PC-9 (cell line): ENCODE data around the gene XIRP1. TPM values are rescaled to one million over a fixed set of nuclear protein-coding genes. Genes with fewer than 3 reads are reported as not detected.

Experiments used
- BruUV-seq: library from RNA; stranded (reverse); fragments of 400-500 nt; replicated peaks from 2 replicates; lab custom pipeline; 2021; lab: Mats Ljungman, UMichigan
- CTCF ChIA-PET: fragments of 300-600 bp; sonication (Branson Sonifier 250); formaldehyde crosslinking; loops from one replicate; lab custom pipeline; 2022; ENCODE audit warnings: antibody characterized with exemption; lab: Charles Lee
- POLR2A ChIA-PET: fragments of 300-600 bp; sonication (Branson Sonifier 250); formaldehyde crosslinking; loops from one replicate; lab custom pipeline; 2022; ENCODE audit warnings: antibody characterized with exemption; ENCODE audit not compliant: unreplicated experiment; lab: Charles Lee
- DNase-seq, 2 experiments: peaks; one replicate each; pipeline versions ENCODE4 v3.0.0 to v3.0.0-alpha.2; 2015 to 2022; ENCODE audit warnings: mixed read lengths in 1 of 2
- H2AFZ ChIP-seq: fragments of 200-600 bp; sonication (generic); 2 replicates; pipeline ENCODE4 v1.8.1; 2017; ENCODE audit warnings: antibody characterized with exemption
- H3F3A ChIP-seq: fragments of 200-600 bp; sonication (generic); 2 replicates; pipeline ENCODE4 v1.8.1; 2017; ENCODE audit warnings: antibody characterized with exemption, mild to moderate bottlenecking, low read depth; ENCODE audit not compliant: insufficient read depth
- H3K27ac ChIP-seq: fragments of 200-600 bp; sonication (generic); 2 replicates; pipeline ENCODE4 v1.6.1; 2016; ENCODE audit warnings: mixed run types
- H3K27me3 ChIP-seq: fragments of 200-600 bp; sonication (generic); 2 replicates; pipeline ENCODE4 v1.6.1; 2016; ENCODE audit warnings: low read depth, mixed run types; ENCODE audit not compliant: insufficient read depth
- H3K36me3 ChIP-seq: fragments of 200-600 bp; sonication (generic); 2 replicates; pipeline ENCODE4 v1.6.1; 2016; ENCODE audit warnings: low read depth, mixed run types
- H3K4me1 ChIP-seq: fragments of 200-600 bp; sonication (generic); replicated peaks from 2 replicates; pipeline ENCODE4 v1.6.1; 2016; ENCODE audit warnings: mixed run types; ENCODE audit not compliant: insufficient read depth
- H3K4me2 ChIP-seq: fragments of 200-600 bp; sonication (generic); 2 replicates; pipeline ENCODE4 v1.6.1; 2017; ENCODE audit warnings: mixed run types
- H3K4me3 ChIP-seq: fragments of 200-600 bp; sonication (generic); 2 replicates; pipeline ENCODE4 v1.6.1; 2016; ENCODE audit warnings: mixed run types
- H3K79me2 ChIP-seq: fragments of 200-600 bp; sonication (generic); 2 replicates; pipeline ENCODE4 v1.6.1; 2017; ENCODE audit warnings: low read depth, mixed run types
- H3K9me2 ChIP-seq: fragments of 200-600 bp; sonication (generic); 2 replicates; pipeline ENCODE4 v1.8.1; 2017; ENCODE audit warnings: mild to moderate bottlenecking; ENCODE audit not compliant: insufficient read depth
- H3K9me3 ChIP-seq: fragments of 200-600 bp; sonication (generic); 2 replicates; pipeline ENCODE4 v1.8.1; 2016; ENCODE audit warnings: low read depth; ENCODE audit not compliant: insufficient read depth
- H4K20me1 ChIP-seq: fragments of 200-600 bp; sonication (generic); 2 replicates; pipeline ENCODE4 v1.8.1; 2017; ENCODE audit not compliant: insufficient read depth
- EZH2 ChIP-seq: fragments of 200-600 bp; sonication (generic); IDR thresholded peaks from 2 replicates; pipeline ENCODE4 v1.8.0; 2017; ENCODE audit warnings: antibody characterized with exemption, low read depth
- intact Hi-C: fragments of 100-400 bp; cut with micrococcal nuclease; formaldehyde crosslinking; loops from one replicate; pipeline ENCODE4 v1.10.0; 2022; ENCODE audit not compliant: unreplicated experiment
- total RNA-seq: library from RNA; stranded (reverse); gene quantifications from 2 replicates; pipeline ENCODE4 v1.2.3, GENCODE V29; 2021
- TF ChIP-seq, protein P1 (sequence below): fragments of 200-600 bp; sonication (generic); conservative IDR thresholded peaks from 2 replicates; pipeline ENCODE4 v1.6.1; 2017; ENCODE audit warnings: mixed run types, antibody characterized with exemption, mild to moderate bottlenecking, moderate library complexity

The XIRP1 gene
- total RNA-seq, 1 experiment from 2014 or later = not detected

DNA sequence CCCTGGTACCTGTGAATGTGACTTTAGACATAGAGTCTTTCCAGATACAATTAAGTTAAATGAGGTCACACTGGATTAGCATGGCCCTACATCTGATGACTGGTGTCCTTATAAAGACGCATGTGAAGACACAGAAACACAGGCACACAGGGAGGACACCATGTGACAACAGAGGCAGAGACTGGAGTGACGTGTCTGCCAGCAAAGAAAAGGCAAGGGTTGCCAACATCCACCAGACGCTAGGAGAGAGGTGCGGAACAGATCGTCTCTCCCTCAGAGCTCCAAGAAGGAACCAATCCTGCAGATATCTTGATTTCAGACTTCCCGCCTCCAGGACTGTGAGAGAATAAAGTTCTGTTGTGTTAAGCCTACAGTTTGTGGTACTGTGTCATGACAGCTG is 44.6 kb upstream of the XIRP1 start:
- Histone ChIP-seq H3K4me2 (no peak overlapping the region), H4K20me1 (no peaks in the 10 kb centered on the region), H3K9me2 (no peaks in the 10 kb centered on the region), H3F3A (no peaks in the 10 kb centered on the region), H3K36me3 (no peaks in the 10 kb centered on the region), H3K27ac (no peak overlapping the region), H3K27me3 (peaks cover 76% of the 10 kb centered on the region), H3K4me3 (no peak overlapping the region), H3K79me2 (no peaks in the 10 kb centered on the region), H3K4me1 (no peaks in the 10 kb centered on the region), H2AFZ (no peak overlapping the region), H3K9me3 (no peaks in the 10 kb centered on the region)
- CTCF ChIA-PET = no interaction called here
- BruUV-seq = no TSS peak
- intact Hi-C loops = no loop called here
- TF ChIP-seq, protein P1, sequence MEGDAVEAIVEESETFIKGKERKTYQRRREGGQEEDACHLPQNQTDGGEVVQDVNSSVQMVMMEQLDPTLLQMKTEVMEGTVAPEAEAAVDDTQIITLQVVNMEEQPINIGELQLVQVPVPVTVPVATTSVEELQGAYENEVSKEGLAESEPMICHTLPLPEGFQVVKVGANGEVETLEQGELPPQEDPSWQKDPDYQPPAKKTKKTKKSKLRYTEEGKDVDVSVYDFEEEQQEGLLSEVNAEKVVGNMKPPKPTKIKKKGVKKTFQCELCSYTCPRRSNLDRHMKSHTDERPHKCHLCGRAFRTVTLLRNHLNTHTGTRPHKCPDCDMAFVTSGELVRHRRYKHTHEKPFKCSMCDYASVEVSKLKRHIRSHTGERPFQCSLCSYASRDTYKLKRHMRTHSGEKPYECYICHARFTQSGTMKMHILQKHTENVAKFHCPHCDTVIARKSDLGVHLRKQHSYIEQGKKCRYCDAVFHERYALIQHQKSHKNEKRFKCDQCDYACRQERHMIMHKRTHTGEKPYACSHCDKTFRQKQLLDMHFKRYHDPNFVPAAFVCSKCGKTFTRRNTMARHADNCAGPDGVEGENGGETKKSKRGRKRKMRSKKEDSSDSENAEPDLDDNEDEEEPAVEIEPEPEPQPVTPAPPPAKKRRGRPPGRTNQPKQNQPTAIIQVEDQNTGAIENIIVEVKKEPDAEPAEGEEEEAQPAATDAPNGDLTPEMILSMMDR = no peak
- no peak for TF ChIP-seq EZH2
- no peak for DNase-seq
- POLR2A ChIA-PET = no interaction called here

DNA sequence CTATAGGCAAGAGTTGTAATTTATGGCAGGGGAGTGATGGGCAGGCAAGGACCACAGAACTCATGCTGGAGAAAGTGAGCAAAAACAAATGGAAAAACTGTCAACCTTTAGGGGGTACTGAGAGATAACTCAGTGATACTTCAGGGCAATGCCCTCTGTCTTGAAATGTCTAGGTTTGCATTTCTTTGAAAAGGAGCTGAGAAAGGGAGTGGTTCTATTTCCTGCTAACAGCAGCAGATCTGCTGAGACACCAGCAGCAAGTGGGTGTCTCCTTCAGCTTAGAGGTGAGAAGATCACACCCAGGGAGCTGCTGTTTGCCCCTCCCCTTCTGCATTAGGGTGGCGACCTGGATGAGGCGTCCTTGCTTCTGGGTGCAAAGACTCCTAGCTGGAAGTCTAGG is 42.3 kb upstream of the XIRP1 start:
- ChIA-PET POLR2A (no interaction called here), CTCF (no interaction called here)
- no TSS peak for BruUV-seq
- Histone ChIP-seq H3K4me3 (no peak overlapping the region), H3K36me3 (no peaks in the 10 kb centered on the region), H3K4me1 (no peaks in the 10 kb centered on the region), H3K27ac (no peak overlapping the region), H3K27me3 (peaks cover 74% of the 10 kb centered on the region), H4K20me1 (no peaks in the 10 kb centered on the region), H3K4me2 (no peak overlapping the region), H3K9me3 (no peaks in the 10 kb centered on the region), H3F3A (no peaks in the 10 kb centered on the region), H3K79me2 (no peaks in the 10 kb centered on the region), H3K9me2 (no peaks in the 10 kb centered on the region), H2AFZ (no peak overlapping the region)
- DNase-seq = no peak
- intact Hi-C loops = no loop called here
- no peak for TF ChIP-seq EZH2
- TF ChIP-seq, protein P1 = no peak

DNA sequence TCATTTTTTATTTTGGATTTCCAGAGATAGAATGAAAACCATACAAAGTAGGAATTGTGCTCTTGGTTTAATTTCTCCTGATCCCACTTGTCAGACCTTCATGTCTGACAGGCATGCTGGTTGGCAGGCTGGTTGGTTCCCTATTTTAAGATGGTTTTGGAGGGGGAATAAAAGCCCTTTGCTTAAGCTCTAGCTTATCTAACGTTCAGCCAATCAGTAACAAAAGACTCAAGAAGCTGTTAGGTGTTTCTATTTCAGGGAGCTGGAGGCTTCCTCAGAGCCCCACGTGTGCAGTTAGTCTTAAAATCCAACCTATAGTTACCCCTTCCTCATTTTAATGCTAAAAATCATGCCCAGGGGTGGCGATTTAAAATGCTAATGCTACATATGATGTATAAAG is 40.5 kb upstream of the XIRP1 start:
- ChIA-PET POLR2A (no interaction called here), CTCF (no interaction called here)
- Histone ChIP-seq H3F3A (no peaks in the 10 kb centered on the region), H3K4me1 (no peaks in the 10 kb centered on the region), H4K20me1 (no peaks in the 10 kb centered on the region), H3K9me2 (no peaks in the 10 kb centered on the region), H3K4me2 (no peak overlapping the region), H3K36me3 (no peaks in the 10 kb centered on the region), H3K4me3 (no peak overlapping the region), H3K27me3 (peaks cover 62% of the 10 kb centered on the region), H3K9me3 (no peaks in the 10 kb centered on the region), H3K79me2 (no peaks in the 10 kb centered on the region), H3K27ac (no peak overlapping the region), H2AFZ (no peak overlapping the region)
- BruUV-seq = no TSS peak
- TF ChIP-seq, protein P1 = no peak
- TF ChIP-seq EZH2 = no peak
- no peak for DNase-seq
- intact Hi-C loops = no loop called here
